Right kidney (tissue), 1 donor: ENCODE measurements around the gene TOP3B.
A peak's percentile ranks its signal among the peaks of the same experiment; 100 is the strongest.
"Not testable (repeated sequence)": the region's sequence is repeated elsewhere in the genome, so short reads cannot be mapped to it uniquely, and the experiment has no call there.

Source experiments
- DNase-seq: peaks from one replicate; pipeline ENCODE4 v3.0.0-alpha.2; 2016

The TOP3B gene

GRCh38 chr22:21922370-21923162 is 60.0 kb downstream of the TOP3B start:
- no peak for DNase-seq

DNA sequence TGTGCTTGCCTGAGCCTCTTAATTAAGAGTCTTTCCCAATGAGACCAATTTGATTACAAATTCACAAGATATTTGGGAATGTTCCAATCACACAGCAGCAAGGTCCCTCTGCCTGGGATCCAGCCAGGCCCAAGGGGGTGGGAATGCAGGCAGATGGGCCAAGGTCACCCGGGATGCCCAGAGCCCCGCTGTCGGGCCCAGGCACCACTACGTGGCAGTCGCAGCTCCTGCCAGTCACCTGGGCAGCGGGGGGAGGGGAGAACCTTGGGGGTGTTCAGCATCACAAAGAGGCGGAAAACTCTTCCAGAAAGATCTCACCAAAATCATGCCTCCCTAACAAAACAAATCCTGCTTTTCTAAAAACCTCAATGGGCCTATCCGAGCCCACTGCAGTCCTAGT is 60.9 kb downstream of the TOP3B start:
- no peak for DNase-seq

GRCh38 chr22:21921184-21921721 is 61.3 kb downstream of the TOP3B start:
- DNase-seq: no peak

GRCh38 chr22:21920341-21921183 is 62.0 kb downstream of the TOP3B start:
- no peak for DNase-seq

DNA sequence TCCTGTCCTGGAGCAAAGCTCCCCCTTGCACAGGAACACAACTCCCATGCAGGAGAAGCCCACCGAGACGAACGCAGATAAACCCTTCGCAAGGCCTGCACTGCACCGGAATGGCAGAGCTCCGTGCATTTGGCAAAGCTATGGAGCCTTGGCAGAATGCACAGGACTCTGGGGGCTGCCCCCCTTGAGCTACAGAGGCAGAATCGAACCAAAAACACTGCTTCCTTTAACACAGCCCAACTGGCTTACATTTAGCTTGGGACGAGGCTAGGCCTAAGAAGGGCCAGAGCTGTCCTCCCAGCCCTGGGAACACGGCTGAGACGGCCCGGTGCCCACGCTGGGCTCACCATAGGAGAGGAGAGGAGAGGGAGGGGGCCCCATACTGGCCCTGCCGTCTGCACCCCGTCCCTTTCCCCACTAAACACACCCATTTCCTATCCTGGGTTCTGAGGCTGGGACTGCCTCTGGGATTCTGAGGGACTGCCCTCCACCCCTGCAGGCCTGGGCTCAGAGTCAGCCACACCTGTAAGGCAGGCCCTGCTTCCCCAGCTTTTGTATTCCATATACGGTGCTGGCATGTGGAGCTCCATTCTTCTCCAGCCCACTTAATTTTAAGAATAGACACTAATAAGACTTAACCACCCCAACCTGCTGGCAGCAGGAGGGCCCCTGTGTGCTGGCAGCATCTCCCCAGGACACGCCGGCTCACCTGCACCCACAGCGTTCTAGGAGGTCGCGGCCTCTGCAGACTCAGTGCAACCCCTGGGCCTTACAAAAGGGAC is 62.9 kb downstream of the TOP3B start:
- no peak for DNase-seq

DNA sequence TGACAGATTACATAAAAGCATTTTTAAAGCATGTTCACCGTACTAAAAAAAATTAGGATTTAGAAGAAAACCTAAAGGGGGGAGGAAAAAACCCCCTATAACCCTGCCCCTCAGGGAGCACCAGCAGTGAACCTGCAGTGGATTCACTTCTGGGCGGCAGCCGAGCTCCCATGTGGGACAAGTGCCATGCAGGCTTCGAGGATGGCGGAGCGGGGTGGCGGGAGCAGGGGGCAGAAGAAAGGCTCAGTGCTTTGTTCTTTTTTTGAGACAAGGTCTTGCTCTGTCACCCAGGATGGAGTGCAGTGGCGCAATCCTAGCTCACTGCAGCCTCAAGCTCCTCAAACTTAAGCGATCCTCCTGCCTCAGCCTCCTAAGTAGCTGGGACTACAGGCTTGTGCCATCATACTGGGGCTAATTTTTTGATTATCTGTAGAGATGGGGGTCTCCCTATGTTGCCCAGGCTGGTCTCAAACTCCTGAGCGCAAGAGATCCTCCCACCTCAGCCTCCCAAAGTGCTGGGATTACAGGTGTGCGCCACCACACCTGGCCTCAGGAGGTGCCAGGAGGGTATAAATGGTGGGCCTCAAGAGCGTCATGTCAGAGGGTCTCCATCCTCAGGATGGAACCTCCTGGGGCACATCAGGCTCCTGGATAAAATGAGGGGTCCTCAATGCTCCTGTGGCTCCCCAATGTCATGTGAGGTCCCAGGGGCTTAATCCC is 64.0 kb downstream of the TOP3B start:
- DNase-seq: no peak

- DNase-seq: no peak
Observed at GRCh38 chr22:21917959-21918261, 64.7 kb downstream of the TOP3B start.

DNA sequence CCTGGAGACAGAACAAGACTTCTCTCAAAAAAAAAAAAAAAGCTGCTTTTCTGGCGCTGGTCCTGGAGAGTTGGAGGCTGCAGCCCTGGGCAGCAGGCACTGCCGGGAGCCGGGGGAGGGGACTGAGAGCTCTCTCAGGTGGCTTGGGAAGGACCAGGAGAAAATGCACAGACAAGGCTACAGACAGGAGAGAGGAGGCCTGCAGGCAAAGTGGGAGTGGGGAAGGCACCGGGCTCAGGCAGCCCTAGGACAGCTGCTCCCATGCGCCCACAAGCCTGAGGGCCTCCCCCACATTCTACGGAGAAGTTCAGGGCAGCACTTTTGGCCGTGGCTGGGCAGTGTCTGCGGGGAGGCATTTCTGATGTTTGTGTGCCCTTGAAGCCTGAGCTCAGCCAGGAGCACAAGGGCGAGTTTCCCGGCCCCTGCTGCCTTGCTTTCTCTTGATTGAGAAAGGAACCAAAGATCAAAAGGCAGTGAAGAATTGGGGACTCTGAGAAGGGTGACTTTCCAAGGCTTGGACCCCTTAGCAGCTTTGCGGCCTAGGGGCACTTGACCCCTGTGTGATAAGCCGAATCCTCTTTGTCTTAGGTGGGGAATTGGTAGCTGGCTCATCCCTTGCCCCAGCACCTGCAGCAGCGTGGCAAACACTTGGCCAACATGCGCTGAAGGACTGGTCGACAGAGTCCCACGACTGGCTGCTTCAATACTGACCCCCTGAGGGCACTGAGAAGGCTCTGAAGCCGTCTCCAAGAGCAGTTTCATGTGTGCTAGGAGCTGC is 65.2 kb downstream of the TOP3B start:
- peak; percentile 51 for DNase-seq

DNA sequence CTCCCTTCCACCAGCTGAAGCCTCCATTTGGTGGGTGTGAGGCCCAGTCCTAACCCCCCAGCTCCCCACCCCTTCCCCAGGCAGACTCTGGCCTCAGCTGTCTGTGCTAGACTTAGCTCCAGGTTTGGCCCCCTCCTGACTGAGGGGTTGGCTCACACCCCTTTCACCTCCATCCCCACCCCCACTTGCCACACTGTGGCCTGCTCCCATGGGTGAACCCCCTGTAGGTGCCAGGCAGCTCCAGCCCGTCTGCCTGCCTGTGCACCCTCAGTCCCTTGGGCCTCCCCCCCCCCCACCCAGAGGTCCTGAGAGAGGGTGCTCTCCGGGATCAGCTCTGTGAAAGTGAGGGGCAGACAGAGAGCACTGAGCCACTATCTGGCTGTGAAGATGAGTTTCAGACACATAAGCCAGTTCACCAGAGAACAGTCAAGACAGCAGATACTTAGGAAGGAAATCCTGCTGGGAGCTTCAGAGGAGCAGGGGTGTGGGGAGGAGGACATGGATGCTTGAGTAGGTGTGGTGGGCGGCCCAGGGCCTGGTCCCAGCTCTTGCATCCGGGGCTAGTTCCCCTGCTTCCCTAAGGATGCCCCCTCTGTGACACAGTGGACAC is 66.2 kb downstream of the TOP3B start:
- DNase-seq: no peak

GRCh38 chr22:21915624-21916308 is 66.8 kb downstream of the TOP3B start:
- no peak for DNase-seq

DNA sequence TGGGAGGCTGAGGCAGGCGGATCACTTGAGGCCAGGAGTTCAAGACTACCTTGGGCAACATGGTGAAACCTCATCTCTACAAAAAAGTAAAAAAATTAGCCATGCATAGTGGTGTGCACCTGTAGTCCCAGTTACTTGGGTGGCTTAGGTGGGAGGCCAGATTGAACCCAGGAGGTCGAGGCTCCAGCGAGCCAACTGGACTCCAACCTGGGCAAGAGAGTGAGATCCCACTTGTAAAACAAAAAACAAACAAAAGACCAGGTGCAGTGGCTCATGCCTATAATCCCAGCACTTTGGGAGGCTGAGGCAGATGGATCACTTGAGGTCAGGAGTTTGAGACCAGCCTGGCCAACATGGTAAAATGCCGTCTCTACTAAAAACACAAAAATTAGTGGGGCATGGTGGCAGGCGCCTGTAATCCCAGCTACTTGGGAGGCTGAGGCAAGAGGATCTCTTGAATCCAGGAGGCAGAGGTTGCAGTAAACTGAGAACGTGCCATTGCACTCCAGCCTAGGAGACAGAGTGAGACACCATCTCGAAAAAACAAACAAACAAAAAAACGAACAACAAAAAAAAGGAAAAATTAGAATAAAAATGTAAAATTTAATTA is 68.4 kb downstream of the TOP3B start:
- DNase-seq: not testable (repeated sequence)

- DNase-seq: not testable (repeated sequence)
Observed at GRCh38 chr22:21910367-21910766, 72.2 kb downstream of the TOP3B start.

DNA sequence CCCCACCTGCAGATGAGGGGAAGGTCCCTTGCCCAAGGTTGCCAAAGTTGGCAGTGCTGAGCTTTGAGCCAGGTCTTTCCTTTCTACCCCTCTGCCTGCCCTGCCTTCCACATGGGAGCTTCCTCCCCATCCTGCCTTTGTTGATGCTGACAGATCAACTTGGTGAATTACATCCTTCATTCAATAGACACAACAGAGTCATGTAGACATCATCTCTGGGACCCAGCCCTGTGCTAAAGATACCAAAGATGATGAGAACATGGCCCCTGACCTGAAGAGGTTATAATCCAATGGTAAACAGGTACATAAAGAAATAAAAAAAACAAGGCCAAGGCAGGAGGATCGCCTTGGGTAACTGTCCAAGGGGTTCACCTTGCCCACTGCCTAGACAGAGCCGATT is 72.7 kb downstream of the TOP3B start:
- DNase-seq: no peak

- no peak for DNase-seq
Observed at GRCh38 chr22:21907638-21908522, 74.7 kb downstream of the TOP3B start.
